GM18498 (cell line): ENCODE results near the gene ZC3H7A.

Experiments
- ATAC-seq: cut with Tn5 transposase; IDR thresholded peaks from one replicate; pipeline ENCODE4 v1.9.1; 2021; ENCODE audit warnings: mild to moderate bottlenecking, moderate library complexity; ENCODE audit not compliant: unreplicated experiment

ZC3H7A gene

DNA sequence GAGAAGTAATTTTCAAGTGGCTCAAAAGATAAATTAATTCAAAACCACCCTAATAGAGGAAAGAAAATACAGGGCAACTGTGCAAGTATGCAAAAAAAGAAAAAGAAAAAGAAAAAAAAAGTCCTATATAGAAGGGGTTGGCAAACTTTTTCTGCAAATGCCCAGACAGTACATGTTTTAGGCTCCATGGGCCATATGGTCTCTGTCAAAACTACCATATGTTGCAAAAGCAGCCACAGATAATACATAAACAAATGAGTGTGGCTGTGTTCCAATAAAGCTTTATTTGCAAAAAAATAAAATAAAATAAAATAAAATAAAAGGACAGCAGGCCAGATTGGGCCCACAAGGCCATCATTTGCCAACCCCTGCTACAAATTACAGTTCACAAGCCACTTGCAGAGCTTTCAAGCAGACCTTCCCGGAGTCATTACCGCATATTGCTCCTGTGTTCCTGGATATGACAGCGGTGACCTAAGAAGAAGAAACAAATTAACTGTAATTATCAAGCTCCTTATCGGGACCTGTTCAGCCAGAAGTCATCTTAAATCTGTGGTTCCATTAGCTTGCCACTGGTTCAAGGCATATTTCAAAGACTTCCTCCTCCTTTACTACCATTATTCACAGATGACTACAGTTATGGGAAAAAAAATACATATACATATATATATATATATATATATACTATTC is 15.9 kb downstream of the ZC3H7A start:
- ATAC-seq = no peak

DNA sequence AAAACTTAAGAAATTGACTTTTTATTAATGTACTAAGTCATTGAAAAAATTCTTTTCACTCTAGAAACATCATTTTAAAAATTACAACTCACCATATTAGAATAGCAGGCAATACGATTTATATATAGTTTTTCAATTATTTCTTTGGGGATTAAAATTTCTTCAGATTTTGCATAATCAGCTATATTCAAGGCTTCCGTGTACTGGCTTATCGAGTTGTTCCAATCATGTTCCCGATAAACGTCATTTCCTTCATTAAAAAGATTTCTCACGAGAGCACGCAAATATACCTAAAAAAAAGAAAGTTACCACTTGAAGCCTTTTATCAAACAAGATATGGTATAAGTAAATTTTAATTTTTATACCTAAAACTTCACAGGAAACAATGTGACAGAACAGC is 18.0 kb downstream of the ZC3H7A start:
- ATAC-seq = no peak

DNA sequence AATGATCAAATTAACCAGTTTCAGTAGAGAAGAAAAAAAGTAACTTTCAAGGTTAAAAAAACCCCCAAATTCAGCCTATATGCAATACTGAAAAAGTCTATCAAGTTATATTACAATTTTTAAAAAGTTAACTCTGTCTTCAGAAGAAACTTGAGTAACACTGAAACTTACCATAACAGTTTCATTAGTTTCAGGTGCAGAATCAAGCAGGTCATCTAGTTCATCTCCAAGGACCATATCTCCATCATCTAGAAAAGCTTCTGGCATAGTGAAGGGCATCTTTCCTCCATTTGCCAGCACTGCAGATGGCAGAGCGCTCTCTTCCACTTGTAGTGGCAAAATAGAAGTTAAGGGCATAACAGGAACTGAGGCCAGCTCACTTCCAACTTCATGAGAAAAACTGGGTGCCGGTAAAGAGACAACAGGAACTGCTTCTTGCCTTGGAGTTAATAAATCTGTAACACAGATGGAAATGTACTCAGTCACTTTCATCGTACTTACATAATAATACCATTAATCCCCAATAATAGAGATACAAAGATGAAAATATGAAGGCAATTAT is 22.9 kb downstream of the ZC3H7A start:
- peak; percentile 60 for ATAC-seq

DNA sequence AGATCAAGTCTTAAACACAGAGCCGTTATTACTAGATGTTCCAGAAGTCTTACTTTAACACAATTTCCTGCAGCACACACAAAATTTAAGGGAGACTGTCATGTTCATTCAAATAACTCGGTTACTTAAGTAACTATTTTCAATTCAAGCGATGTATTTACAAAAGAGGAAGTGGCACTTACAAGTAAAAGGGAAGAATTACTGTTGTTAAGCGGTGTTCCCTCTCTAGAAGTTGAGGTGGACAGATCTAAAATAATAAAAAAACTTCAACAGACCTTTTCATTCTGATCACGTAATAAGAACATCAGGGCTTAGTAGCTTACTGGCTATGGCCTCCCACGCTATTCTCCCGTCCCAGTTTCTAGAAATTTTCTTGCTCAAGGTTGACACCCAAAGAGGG is 28.2 kb downstream of the ZC3H7A start:
- ATAC-seq = no peak

DNA sequence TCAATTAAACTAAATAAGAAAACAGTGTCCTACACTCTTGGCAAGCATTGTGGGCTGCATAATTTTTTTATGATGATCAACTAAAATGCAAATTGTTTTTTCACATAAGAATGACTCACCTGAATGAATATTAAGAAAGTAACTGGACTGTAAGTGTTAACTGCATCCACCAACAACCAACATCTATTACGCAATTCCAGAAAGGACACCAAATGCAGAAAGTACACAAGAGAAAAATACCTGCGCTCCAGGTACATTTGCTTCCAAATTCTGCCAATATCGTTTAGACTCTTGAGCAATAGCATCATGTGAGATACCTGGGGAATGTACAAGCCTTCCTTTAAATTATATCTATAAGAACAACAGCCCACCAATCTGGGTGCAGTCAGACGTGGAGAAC is 34.6 kb downstream of the ZC3H7A start:
- no peak for ATAC-seq

DNA sequence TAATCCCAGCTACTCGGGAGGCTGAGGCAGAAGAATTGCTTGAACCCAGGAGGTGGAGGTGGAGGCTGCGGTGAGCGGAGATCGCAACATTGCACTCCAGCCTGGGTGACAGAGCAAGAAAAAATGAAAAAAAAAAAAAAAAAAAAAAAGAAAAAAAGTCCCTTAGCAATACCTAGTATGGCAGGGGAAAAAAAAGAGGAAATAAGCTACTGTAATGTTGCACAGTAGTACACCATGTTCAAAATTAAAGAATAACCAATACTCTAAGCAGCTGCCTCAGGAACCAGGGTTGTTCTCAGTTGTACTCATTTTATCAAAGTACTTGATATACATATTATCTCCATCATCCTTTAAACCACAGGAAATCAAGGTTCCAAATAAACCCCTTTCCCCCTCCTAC is 37.1 kb downstream of the ZC3H7A start:
- ATAC-seq = no peak

DNA sequence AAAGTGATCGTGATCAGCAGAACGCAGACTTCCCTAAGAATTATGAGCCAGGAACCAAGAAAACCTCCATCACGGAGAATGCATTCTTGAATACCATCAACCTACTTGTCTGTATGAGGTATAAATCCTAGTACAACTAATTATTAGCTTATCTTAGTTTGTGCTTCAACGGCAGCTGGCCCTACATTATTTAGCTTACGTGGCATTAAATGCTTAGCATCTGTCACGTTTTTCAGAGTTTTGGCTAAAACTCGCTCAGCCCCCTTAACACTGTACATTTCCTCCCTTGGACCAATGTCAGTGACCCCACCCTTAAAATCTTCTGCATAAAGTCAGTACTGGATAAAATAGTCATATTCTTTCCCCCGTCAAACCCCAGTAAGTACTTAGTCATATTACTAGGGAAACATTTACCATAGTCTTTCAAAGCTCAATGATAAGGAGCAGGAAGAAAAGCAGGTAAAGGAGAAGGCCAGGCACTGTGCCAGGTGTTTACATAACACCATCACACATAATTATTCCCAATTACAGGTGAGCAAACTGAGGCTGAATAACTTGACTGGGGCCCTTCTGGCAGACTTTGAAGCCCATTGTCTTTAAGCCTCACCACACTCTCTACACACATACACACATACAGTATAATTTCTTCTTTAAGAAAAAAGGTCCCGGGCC is 37.8 kb downstream of the ZC3H7A start:
- ATAC-seq = no peak

DNA sequence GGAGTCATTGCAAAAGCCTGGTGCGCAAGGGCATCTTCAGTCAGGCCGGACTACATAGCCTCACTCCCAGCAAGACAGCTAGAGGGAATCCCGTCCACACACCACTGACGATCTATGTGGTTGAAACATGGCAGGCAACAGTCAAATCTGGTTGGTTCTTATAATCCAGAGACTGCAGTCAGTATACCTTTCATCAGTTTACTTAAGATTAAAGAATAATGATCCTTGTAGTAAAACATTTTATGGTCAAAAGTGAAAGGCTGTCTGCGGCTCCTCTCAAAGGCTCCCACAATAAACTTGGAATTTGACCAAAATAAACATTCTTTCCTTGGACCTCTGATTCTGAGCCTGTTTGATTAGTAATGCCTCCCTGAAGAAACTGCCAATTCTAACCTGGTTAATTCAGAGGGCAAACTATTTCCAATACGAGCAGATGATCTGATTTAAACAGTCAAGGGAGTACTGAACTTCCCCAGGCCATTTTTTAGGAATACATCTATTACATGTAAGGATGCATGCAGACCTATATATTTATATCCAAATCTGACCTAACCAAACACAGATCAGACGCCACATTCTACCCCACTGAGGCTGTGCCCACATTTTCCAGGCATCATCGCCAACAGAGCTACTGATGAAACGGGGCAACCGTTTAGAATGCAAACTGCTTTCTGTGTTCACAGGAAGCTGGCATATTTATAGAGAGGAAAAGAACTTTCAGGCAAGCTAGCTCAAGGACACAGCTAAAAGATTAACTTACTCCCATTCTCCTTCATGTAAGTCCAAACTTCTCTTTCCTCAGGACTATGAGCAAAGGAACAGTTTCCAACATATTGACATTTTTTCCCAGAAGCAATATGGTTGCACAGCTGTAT is 39.1 kb downstream of the ZC3H7A start:
- ATAC-seq = no peak

DNA sequence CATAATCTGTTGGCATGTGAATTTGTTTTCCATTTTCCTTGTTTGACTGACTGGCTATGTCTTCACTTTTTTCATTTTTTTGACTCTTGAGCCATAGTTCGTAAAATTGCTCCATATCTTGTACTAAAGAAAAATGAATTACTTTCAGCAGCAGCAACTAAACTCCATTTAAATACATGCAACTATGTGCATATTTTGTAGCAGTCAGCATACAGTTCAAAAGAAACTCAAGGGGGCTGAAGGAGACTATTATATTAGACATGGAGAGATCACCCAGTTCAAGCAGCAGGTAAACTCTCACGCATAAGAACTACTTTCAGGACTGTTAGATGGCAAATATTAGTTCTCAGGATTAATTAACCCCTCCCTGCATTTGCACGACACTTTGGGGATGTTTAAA is 40.8 kb downstream of the ZC3H7A start:
- no peak for ATAC-seq

DNA sequence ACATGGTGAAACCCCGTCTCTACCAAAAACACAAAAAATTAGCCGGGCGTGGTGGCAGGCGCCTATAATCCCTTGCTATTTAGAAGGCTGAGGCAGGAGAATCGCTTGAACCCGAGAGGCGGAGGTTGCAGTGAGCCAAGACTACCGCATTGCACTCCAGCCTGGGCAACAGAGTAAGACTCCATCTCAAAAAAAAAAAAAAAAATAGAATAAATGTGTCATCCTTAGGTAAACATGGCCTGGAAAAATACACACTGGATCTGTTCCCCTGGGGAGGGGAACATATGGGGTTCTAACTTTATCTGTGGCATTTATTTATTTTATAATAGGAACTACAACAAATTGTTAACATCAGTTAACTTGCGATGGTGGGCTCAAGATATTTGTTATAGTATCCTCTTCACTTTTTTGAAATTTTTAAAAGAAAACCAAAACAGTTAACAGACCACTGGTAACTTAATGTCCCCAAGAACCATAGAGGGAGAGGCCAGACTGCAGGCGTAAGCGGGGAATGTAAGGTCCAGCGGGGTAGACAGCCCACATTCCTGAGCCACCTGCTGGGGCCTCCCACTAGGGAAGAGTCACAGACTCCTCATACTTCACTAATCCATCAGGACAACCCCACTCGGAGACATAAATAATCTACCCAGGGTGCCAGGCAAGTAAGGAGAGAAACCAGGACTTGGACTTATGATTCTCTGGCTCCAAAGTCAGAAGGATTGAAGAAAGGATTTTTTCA is 41.9 kb downstream of the ZC3H7A start:
- no peak for ATAC-seq

DNA sequence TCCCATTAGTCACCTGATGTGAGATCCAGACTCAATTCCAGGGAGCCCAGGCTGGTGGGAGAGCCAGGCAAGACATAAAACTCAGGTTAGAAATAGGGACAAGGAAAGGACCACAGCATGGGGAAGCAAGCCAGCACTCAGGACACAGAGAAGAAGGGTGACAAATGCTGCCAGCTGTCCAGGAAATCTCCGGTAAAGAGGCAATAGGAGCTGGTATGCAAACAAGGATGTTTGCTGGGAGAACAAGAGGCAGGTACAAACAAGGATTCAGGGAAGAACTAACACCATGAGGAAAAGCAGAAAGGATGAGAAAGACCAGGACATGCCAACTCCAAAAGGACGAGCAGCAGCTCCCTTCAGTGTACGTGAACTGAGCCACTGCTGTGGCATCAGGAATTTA is 44.2 kb downstream of the ZC3H7A start:
- no peak for ATAC-seq

DNA sequence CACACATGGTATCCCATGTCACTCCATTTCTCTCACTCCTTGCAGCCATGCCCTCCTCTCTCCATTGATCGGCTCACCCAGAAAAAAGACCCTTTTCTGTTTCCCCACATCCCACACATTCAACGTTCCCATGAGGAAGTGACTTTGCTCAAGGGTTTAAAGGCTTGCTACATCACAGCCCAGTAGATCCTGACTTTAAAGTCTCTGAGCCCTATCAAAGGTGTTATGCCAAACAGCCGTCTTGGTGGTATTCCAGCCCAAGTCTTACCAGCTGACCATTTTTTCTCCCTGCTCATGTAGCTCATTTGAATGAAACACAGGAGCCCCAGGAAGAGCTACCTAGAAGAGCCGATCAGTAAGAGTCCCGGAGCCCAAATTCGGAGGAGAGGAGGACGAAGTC is 47.0 kb downstream of the ZC3H7A start:
- no peak for ATAC-seq

DNA sequence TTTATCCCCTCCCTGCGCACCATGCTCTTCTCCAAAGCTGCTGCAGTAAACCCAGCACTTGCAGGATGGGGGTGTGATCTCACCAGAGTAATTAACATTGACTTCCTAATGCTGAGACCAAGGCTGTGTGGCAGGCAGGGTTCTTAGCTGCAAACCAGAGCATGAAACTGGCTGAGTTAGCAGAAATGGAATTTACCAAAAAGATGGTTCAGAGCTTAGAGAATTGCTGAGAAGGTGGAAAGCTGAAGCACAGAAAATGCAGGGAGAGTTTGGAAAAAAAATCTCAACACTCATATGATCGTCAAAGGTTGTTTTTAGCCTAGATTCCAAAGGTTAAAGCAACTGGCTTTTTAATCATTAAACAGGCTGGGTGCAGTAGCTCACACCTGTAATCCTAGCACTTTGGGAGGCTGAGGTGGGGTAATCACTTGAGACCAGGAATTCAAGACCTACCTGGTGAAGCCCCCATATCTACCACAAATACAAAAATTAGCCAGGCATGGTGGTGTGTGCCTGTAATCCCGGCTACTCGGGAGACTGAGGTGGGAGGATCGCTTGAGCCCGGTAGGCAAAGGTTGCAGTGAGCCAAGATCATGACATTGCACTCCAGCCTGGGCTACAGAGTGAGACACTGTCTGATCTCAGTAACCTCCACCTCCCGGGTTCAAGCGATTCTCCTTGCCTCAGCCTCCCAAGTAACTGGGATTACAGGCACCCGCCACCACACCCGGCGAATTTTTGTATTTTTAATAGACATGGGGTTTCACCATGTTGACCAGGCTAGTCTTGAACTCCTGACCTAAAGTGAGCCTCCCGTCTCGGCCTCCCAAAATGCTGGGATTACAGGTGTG is 48.4 kb downstream of the ZC3H7A start:
- no peak for ATAC-seq

DNA sequence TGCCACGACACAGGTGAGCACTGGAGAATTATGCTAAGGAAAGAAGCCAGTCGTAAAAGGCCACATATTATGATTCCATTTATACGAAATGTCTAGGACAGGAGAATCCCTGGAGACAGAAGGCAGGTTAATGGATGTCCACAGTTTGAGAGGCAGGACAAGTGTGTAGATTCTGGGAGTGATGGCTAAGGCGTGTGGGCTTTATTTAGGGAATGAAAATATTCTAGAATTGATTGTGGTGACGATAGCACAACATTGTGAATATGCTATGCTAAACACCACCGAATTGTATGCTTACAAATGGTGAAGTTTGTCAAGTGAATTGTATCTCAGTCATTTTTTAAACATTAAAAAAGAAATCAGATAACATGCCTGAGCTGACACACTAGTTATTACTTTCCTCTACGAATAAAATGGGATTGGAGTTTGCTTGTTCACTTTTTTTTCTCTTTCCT is 49.1 kb downstream of the ZC3H7A start:
- no peak for ATAC-seq

DNA sequence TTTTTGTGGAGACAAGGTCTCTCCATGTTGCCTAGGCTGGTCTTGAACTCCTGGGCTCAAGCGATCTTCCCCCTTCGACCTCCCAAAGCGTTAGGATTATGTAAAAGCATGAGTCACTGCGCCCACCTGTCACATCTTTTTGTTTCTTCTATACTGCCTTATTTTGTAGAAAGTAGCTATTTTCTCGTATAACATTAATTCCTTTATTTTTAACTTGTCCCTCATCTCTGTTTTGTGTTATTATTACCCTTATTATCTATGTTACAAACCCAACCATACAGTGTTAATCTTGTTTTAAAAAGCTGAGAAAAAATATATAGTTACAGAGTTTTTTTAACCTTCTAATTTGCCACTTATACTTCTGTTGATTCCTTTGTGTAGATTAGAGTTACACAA is 53.0 kb downstream of the ZC3H7A start:
- no peak for ATAC-seq

DNA sequence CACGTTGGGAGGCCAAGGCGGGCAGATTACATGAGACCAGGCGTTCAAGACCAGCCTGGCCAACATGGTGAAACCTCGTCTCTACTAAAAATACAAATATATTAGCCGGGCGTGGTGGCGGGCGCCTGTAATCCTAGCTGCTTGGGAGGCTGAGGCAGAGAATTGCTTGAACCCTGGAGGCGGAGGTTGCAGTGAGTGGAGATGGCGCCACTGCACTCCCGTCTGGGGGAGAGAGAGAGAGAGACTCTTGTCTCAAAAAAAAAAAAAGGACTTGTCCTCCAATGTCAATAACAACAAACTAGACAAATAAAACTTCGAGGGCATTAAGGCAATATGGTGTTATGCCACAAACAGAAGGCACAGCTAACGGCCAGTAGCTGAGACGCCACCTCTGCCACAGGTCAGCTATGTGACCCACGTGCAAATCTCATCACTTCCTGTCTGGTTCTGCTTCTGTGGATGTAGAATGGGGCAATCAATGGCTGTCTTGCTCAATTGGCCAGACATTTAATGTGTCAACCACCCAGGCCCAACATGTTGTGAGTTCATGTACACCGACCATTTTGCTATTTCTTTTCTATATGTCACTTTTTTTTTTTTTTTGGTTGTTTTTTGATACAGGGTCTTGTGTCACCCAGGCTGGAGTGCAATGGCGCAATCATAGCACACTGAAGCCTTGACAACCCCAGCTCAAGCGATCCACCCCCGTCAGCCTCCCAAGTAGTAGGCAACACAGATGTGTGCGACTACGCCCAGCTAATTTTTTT is 53.6 kb downstream of the ZC3H7A start:
- no peak for ATAC-seq

DNA sequence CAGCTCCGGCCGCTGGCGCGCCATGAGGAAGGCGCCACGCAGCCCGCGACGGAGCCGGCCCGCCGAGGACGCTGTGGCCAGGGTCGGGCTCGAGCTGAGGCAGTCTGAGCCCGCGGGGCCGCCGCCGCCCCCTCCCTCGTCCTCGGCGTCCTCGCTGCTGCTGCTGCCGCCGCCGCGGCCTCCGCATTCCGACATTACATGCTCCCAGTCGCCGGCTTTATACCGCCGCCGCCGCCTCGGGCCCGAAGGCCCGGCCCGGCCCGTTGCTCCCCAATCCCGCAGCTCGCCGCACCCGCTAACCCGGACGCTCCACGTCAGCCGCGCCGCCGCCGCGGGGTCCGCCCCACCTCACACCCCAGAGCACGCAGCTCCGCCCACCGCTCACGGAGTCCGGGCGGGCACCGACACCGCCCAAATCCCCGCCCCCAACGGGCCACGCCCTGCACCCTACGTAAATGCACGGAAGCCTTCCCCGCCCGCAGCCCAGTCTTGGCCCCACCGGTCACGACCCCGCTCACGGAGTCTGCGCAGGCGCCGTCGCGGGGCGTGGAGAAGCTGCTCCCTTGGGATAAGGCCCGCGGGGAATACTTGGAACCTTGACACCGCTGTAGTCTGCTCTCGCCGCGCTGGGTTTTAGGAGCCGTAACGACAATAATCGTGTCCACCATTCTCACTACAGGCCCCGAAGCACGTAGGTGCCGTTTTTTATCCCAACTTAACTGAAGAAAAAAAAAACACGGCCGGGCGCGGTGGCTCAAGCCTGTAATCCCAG is 54.3 kb downstream of the ZC3H7A start, which contains the start of gene TXNDC11:
TSS of gene TXNDC11 (minus strand) at position 322 of the 772 bp plus-strand sequence. CDS start at position 195, 127 bp downstream.
- peak; percentile 90 for ATAC-seq

DNA sequence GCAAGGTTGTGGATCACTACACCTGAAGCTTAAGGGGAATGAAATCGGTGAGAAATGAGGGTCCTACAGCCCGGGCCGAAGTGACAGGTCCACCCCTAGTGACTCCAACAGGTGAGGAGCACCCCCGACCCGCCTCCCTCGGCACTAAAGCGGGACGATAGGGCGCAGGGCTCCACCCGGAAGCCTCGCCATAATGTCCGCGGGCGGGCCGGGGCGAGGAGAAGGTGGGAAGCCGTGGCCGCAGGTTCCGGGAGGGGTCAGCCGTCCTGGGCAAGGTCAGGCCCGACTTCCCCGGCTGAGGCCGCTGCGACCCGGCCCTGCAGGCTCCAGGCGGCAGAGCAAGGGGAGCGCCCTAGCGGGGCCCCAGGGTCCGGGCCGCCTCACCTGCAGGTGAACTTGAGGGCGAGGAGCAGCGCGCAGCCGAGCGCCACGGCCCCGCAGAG is 54.9 kb downstream of the ZC3H7A start:
- peak; percentile 29 for ATAC-seq
